IPS-20b (cell line): ENCODE data around the gene FABP2.
"Not testable (repeated sequence)": the region's sequence is repeated elsewhere in the genome, so short reads cannot be mapped to it uniquely, and the experiment has no call there.

ENCODE experiments used
- H3K27ac ChIP-seq: one replicate; pipeline ENCODE4 v1.5.1; 2013; ENCODE audit warnings: low read length
- H3K27me3 ChIP-seq: 2 replicates; pipeline ENCODE4 v1.6.1; 2013; ENCODE audit warnings: mild to moderate bottlenecking, low read length, inconsistent platforms; ENCODE audit not compliant: insufficient read depth
- H3K36me3 ChIP-seq: 2 replicates; pipeline ENCODE4 v1.6.1; 2013; ENCODE audit warnings: low read depth, mild to moderate bottlenecking, inconsistent platforms, low read length, moderate library complexity; ENCODE audit not compliant: insufficient read depth
- H3K4me1 ChIP-seq: 2 replicates; pipeline ENCODE4 v1.6.1; 2013; ENCODE audit warnings: mild to moderate bottlenecking, control low read depth, inconsistent platforms, low read length, moderate library complexity; ENCODE audit not compliant: insufficient read depth
- H3K4me3 ChIP-seq: 2 replicates; pipeline ENCODE4 v1.5.1; 2013; ENCODE audit warnings: mild to moderate bottlenecking, low read length, inconsistent platforms
- H3K9ac ChIP-seq: 2 replicates; pipeline ENCODE4 v1.6.1; 2013; ENCODE audit warnings: low read depth, mild to moderate bottlenecking, inconsistent platforms, low read length, moderate library complexity
- H3K9me3 ChIP-seq: 2 replicates; pipeline ENCODE4 v1.6.1; 2013; ENCODE audit warnings: mild to moderate bottlenecking, low read depth, low read length, inconsistent platforms; ENCODE audit not compliant: insufficient read depth

FABP2 gene

DNA sequence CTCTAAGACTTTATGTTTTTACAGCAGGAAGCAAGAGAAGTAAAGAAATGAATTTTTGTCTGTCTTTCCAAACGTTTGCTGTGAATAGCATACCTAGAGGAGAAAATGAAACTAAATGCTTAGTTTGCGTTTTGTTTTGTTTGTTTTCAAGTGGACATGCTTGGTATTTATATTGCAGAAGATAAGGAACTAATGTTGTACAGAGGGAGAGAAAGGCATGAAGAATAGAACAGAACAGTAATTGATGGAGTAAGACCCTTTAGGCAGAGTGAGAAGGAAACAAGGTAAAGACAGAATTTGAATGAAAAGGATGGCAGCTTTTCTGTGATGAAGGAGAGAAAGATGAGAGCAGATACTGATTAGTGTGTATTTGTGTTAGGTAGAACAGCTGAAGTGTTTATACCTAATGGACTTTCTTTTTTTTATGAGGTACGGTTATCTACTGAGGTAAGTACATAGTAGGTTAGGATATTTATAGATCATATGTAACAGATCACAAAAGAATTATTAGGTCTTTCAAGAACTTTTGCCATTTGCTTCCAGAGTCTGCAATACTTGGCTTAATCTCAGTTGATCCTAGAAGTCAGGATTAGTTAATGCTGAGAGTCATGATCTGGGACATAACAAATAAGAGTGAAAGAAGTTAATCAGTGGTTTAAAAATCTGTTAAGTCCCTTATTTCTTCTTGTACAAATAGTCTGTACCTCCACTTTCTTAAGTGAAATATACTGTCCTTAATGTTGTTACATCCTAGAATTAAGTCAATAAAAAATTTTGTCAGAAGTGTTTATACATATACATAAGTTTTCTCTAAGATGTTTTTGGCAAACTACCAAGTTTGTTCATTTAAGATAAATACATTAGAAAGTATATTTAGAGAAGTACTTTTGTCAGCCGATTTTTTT is 36.8 kb downstream of the FABP2 start:
- no peak overlapping the region for H3K9ac ChIP-seq
- no peaks in the 10 kb centered on the region for H3K27me3 ChIP-seq
- no peaks in the 10 kb centered on the region for H3K9me3 ChIP-seq
- H3K4me1 ChIP-seq = no peaks in the 10 kb centered on the region
- no peak overlapping the region for H3K27ac ChIP-seq
- no peaks in the 10 kb centered on the region for H3K36me3 ChIP-seq
- H3K4me3 ChIP-seq = no peak overlapping the region

DNA sequence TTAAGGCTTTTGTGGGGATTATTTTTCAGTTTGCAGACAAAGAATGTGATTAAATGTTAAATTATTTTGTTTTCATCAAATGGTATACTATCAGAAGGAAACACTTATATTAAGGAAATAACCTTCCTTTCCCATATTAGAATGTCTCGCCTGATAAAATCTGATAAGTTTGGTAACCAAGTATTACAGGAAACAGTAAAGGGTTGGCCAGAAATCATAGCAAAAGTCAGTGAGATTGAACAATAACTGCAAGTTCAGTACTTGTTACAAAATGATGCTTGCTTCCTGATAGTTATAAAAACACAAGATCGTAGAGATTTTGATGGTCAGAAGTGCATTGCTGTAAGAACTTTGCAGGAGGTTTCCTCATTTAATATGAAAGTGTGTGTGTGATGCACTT is 40.5 kb downstream of the FABP2 start:
- Histone ChIP-seq H3K9ac (no peak overlapping the region), H3K36me3 (no peaks in the 10 kb centered on the region), H3K4me3 (no peak overlapping the region), H3K27me3 (no peaks in the 10 kb centered on the region), H3K4me1 (no peaks in the 10 kb centered on the region), H3K27ac (no peak overlapping the region), H3K9me3 (no peaks in the 10 kb centered on the region)

DNA sequence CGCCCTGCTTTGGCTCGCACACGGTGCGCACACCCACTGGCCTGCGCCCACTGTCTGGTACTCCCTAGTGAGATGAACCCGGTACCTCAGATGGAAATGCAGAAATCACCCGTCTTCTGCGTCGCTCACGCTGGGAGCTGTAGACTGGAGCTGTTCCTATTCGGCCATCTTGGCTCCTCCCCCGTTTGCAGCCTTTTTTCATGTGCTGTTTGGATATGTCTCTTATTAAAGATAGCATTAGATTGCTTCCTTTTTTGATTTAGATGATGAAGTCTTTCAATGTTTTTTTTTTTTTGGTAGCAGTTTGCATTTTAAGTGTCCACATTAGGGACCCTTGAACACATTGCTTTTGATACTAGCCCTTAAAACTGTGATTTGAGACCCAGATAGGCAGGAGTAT is 42.0 kb downstream of the FABP2 start:
- H3K27ac ChIP-seq, H3K4me1 ChIP-seq: not testable (repeated sequence)
- H3K9ac ChIP-seq = peak overlapping the region; percentile 48; the same call in 1 of the 2 replicates

DNA sequence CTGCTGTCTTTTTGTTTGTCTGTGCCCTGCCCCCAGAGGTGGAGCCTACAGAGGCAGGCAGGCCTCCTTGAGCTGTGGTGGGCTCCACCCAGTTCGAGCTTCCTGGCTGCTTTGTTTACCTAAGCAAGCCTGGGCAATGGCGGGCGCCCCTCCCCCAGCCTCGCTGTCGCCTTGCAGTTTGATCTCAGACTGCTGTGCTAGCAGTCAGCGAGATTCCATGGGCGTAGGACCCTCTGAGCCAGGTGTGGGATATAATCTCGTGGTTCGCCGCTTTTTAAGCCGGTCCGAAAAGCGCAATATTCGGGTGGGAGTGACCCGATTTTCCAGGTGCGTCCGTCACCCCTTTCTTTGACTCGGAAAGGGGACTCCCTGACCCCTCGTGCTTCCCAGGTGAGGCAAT is 42.4 kb downstream of the FABP2 start:
- H3K9ac ChIP-seq = peak overlapping the region; percentile 48; the same call in 1 of the 2 replicates
- H3K27ac ChIP-seq, H3K9me3 ChIP-seq, H3K27me3 ChIP-seq, H3K36me3 ChIP-seq, H3K4me1 ChIP-seq: not testable (repeated sequence)
- H3K4me3 ChIP-seq = 0 out of 2 replicates have a peak overlapping the region, but pooled peaks have one; percentile 2

More for the DNA sequence above, 42.0 kb downstream of the FABP2 start:
- not testable (repeated sequence) for H3K27me3 ChIP-seq, H3K9me3 ChIP-seq, H3K36me3 ChIP-seq
- 0 out of 2 replicates have a peak overlapping the region, but pooled peaks have one; percentile 2 for H3K4me3 ChIP-seq

DNA sequence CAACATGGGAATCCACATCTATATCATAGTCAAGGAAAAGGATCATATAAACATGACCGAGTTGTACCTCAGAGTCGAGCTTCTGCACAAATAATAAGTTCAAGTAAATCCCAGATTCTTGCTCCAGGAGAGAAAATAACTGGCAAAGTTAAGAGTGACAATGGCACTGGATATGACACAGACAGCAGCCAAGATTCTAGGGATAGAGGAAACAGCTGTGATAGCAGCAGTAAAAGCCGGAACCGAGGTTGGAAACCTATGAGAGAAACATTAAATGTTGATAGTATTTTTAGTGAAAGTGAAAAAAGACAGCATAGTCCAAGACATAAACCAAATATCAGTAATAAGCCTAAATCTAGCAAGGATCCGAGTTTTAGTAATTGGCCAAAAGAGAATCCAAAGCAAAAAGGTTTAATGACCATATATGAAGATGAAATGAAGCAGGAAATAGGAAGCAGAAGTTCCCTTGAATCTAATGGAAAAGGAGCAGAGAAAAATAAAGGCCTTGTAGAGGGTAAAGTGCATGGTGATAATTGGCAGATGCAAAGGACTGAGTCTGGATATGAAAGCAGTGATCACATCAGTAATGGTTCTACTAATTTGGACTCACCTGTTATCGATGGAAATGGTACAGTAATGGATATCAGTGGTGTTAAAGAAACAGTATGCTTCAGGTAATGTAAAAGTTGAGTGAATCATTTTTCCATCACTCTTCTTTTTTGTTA is 50.4 kb downstream of the FABP2 start:
- Histone ChIP-seq H3K27ac (no peak overlapping the region), H3K4me3 (no peak overlapping the region), H3K36me3 (peaks cover 30% of the 10 kb centered on the region), H3K4me1 (no peaks in the 10 kb centered on the region), H3K27me3 (no peaks in the 10 kb centered on the region), H3K9me3 (no peaks in the 10 kb centered on the region; the same call in 1 of the 2 replicates), H3K9ac (no peak overlapping the region)

DNA sequence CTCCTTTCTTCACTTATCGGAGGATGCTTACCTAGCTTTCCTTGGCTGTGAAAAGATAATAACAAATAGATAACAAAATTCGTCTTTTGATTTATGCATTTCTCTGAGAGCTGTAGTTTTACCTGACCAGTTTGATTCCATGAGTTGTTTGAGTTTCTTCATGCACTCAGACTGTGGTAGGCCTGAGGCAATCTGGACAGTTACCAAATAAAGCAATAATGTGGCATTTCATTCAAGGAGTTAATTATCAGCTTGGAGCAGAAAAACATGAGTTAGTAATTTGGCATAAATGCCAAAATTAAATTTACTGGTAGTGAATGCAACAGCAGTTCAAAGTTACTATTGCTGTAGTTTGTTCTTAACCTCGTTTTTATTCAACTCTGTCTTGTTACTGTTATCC is 53.5 kb downstream of the FABP2 start:
- no peaks in the 10 kb centered on the region; the same call in 1 of the 2 replicates for H3K9me3 ChIP-seq
- H3K27me3 ChIP-seq = no peaks in the 10 kb centered on the region
- no peak overlapping the region for H3K4me3 ChIP-seq
- no peak overlapping the region for H3K9ac ChIP-seq
- H3K4me1 ChIP-seq = no peaks in the 10 kb centered on the region
- no peak overlapping the region for H3K27ac ChIP-seq
- peaks cover 33% of the 10 kb centered on the region for H3K36me3 ChIP-seq
